ENCODE results near the gene CLDN9. TPM values are rescaled to one million over a fixed set of nuclear protein-coding genes. Genes with fewer than 3 reads are reported as not detected.

CLDN9 gene
- total and polyA plus RNA-seq, 9 of the 15 experiments (the other 6 are each of a cell fraction or from before 2014, with no cell fraction given), result 0.12 to 0.44 (median 0.22) TPM; not detected in 4

- TF ChIP-seq ZNF398 (CRISPR knock-in tag; IDR thresholded peaks at IDR 0.05), result no peak
- peak; percentile 72 for TF ChIP-seq GABPB1 (CRISPR knock-in tag; IDR thresholded peaks at IDR 0.05)
- peak; percentile 28; the same call in 1 of the 2 replicates for TF ChIP-seq EHMT2 (IDR thresholded peaks at IDR 0.05)
- peak; percentile 59; the same call in 1 of the 2 replicates for TF ChIP-seq ZBTB5 (IDR thresholded peaks at IDR 0.05)
- TF ChIP-seq PYGO2 (tag; IDR thresholded peaks at IDR 0.05), result no peak
- TF ChIP-seq RBM39 (optimal IDR thresholded peaks at IDR 0.05; ENCODE audit: low read depth, low read length), result peak; percentile 4
- peak; percentile 59 for TF ChIP-seq TAF9B (IDR thresholded peaks at IDR 0.05; ENCODE audit: partially characterized antibody)
- peak; percentile 50; the same call in 1 of the 2 replicates for TF ChIP-seq ZNF175 (CRISPR knock-in tag; IDR thresholded peaks at IDR 0.05; ENCODE audit: low read depth)
- peak; percentile 87 for TF ChIP-seq ADNP (tag; IDR thresholded peaks at IDR 0.05)
- TF ChIP-seq RB1 (IDR thresholded peaks at IDR 0.05; ENCODE audit: low read depth), result no peak
- no peak for TF ChIP-seq ATF6 (CRISPR knock-in tag; IDR thresholded peaks at IDR 0.05)
- TF ChIP-seq ZNF592 (IDR thresholded peaks at IDR 0.05), result peak; percentile 68
- peak; percentile 10 for TF ChIP-seq NEUROD1 (IDR thresholded peaks at IDR 0.05; ENCODE audit: borderline replicate concordance, low read depth, low read length, partially characterized antibody)
- TF ChIP-seq TRIM24 (IDR thresholded peaks at IDR 0.05), result peak; percentile 74 to 75
- TF ChIP-seq RAD21 (CRISPR knock-in tag; conservative IDR thresholded peaks at IDR 0.05 in 1 of 2, IDR thresholded peaks at IDR 0.05 in 1 of 2), result 0 out of 4 replicates have a peak, but pooled peaks of 1 of the 2 experiments have one; percentile 1
Measured at GRCh38 chr16:2981177-2981898, 31.4 kb upstream of the CLDN9 start (continued).
